Activated T-cell treated with anti-CD3 and anti-CD28 coated beads, Interleukin-2, amount 50 U/mL, for 1 hour (primary cell): Measurements from ENCODE around the gene UFD1.
"Not testable (repeated sequence)": the region's sequence is repeated elsewhere in the genome, so short reads cannot be mapped to it uniquely, and the experiment has no call there.

Source experiments
- DNase-seq: peaks from one replicate; pipeline ENCODE4 v3.0.0-alpha.2; 2020

Gene UFD1

GRCh38 chr22:19447330-19448075 is 31.5 kb downstream of the UFD1 start, which contains the start of gene C22orf39:
TSS of gene C22orf39 (minus strand) at chr22:19447711. CDS start at chr22:19447688, 23 bp downstream.
- peak; percentile 87 for DNase-seq

GRCh38 chr22:19446603-19447329 is 32.2 kb downstream of the UFD1 start:
- peak; percentile 24 for DNase-seq

GRCh38 chr22:19445279-19445982 is 33.6 kb downstream of the UFD1 start:
- DNase-seq, result not testable (repeated sequence)

- DNase-seq, result no peak
Observed at GRCh38 chr22:19443544-19444211, 35.3 kb downstream of the UFD1 start.

GRCh38 chr22:19442166-19442565 is 36.8 kb downstream of the UFD1 start:
- no peak for DNase-seq

- no peak for DNase-seq
Observed at GRCh38 chr22:19440411-19441195, 38.4 kb downstream of the UFD1 start.

GRCh38 chr22:19438298-19438697 is 40.7 kb downstream of the UFD1 start:
- DNase-seq, result no peak

- not testable (repeated sequence) for DNase-seq
Observed at GRCh38 chr22:19436444-19437161, 42.4 kb downstream of the UFD1 start.

- DNase-seq, result no peak
Observed at GRCh38 chr22:19434829-19435580, 44.0 kb downstream of the UFD1 start.

GRCh38 chr22:19434401-19434800 is 44.6 kb downstream of the UFD1 start:
- no peak for DNase-seq

- DNase-seq, result peak; percentile 88
Observed at GRCh38 chr22:19432133-19432851, 46.7 kb downstream of the UFD1 start, which contains the start of gene MRPL40. TSS of gene MRPL40 (plus strand) at chr22:19432545. CDS start at chr22:19432555, 10 bp downstream.

GRCh38 chr22:19431649-19432132 is 47.3 kb downstream of the UFD1 start, which contains the start of gene HIRA:
TSS of gene HIRA (minus strand) at chr22:19431733. CDS start at chr22:19431476, 257 bp downstream.
- DNase-seq, result peak; percentile 95

GRCh38 chr22:19430890-19431541 is 48.0 kb downstream of the UFD1 start:
- peak; percentile 43 for DNase-seq

- peak; percentile 42 for DNase-seq
Observed at GRCh38 chr22:19429950-19430889, 48.8 kb downstream of the UFD1 start.

GRCh38 chr22:19424186-19424500 is 54.9 kb downstream of the UFD1 start:
- no peak for DNase-seq

- DNase-seq, result no peak
Observed at GRCh38 chr22:19422440-19423301, 56.3 kb downstream of the UFD1 start.

GRCh38 chr22:19420321-19420720 is 58.7 kb downstream of the UFD1 start:
- DNase-seq, result no peak
